DOHH2 (cell line): ENCODE measurements around the gene ARHGEF12.

Experiments
- H3F3A ChIP-seq: fragments of 200-600 bp; sonication (generic), shearing (Covaris generic); 2 replicates; pipeline ENCODE4 v1.6.0; 2016; ENCODE audit warnings: antibody characterized with exemption, mild to moderate bottlenecking; ENCODE audit not compliant: control insufficient read depth, insufficient read depth
- H3K27ac ChIP-seq: fragments of 200-600 bp; sonication (generic); 2 replicates; pipeline ENCODE4 v1.5.1; 2014; ENCODE audit warnings: low read depth, mild to moderate bottlenecking, low read length, moderate library complexity
- H3K27me3 ChIP-seq: fragments of 200-600 bp; sonication (generic); 2 replicates; pipeline ENCODE4 v1.6.1; 2014; ENCODE audit warnings: mild to moderate bottlenecking, low read length, mixed read lengths; ENCODE audit not compliant: control insufficient read depth
- H3K36me3 ChIP-seq: fragments of 200-600 bp; sonication (generic); 2 replicates; pipeline ENCODE4 v1.6.1; 2014; ENCODE audit warnings: mild to moderate bottlenecking, low read length, moderate library complexity, mixed read lengths; ENCODE audit not compliant: control insufficient read depth
- H3K4me1 ChIP-seq: fragments of 200-600 bp; sonication (generic); 2 replicates; pipeline ENCODE4 v1.6.1; 2014; ENCODE audit warnings: mild to moderate bottlenecking, low read length, mixed read lengths; ENCODE audit not compliant: control insufficient read depth
- H3K4me2 ChIP-seq: fragments of 200-600 bp; sonication (generic); 2 replicates; pipeline ENCODE4 v1.6.0; 2014; ENCODE audit warnings: mild to moderate bottlenecking, low read length, moderate library complexity
- H3K4me3 ChIP-seq: fragments of 200-600 bp; sonication (generic); 2 replicates; pipeline ENCODE4 v1.5.1; 2014; ENCODE audit warnings: mild to moderate bottlenecking, low read length, mixed read lengths
- H3K79me2 ChIP-seq: fragments of 200-600 bp; sonication (generic); 2 replicates; pipeline ENCODE4 v1.6.1; 2014; ENCODE audit warnings: mild to moderate bottlenecking, low read length, mixed read lengths; ENCODE audit not compliant: control insufficient read depth
- H3K9me2 ChIP-seq: fragments of 200-600 bp; sonication (generic); replicated peaks from 2 replicates; pipeline ENCODE4 v1.6.1; 2014; ENCODE audit warnings: mild to moderate bottlenecking, low read length, mixed read lengths; ENCODE audit not compliant: control insufficient read depth
- H3K9me3 ChIP-seq: fragments of 200-600 bp; sonication (generic); 2 replicates; pipeline ENCODE4 v1.6.1; 2014; ENCODE audit warnings: antibody characterized with exemption, low read length, mixed read lengths; ENCODE audit not compliant: control insufficient read depth, insufficient read depth
- H4K20me1 ChIP-seq: fragments of 200-600 bp; sonication (generic); 2 replicates; pipeline ENCODE4 v1.6.0; 2014; ENCODE audit warnings: low read depth, mild to moderate bottlenecking, antibody characterized with exemption, low read length, moderate library complexity; ENCODE audit not compliant: control insufficient read depth, insufficient read depth
- CTCF ChIP-seq: fragments of 200-600 bp; sonication (generic); IDR thresholded peaks from one replicate; pipeline ENCODE4 v1.5.1; 2014; ENCODE audit warnings: antibody characterized with exemption, mild to moderate bottlenecking, low read depth, low read length; ENCODE audit not compliant: poor library complexity, severe bottlenecking
- EZH2phosphoT487 ChIP-seq: fragments of 200-600 bp; sonication (generic); IDR thresholded peaks from 2 replicates; pipeline ENCODE4 v1.6.1; 2017; ENCODE audit warnings: borderline replicate concordance, mild to moderate bottlenecking, antibody characterized with exemption, low read length, moderate library complexity, mixed read lengths

The ARHGEF12 gene

GRCh38 chr11:120513436-120514315 lies 177.5 kb downstream of the ARHGEF12 start:
- H3K9me3 ChIP-seq: no peaks in the 10 kb centered on the region
- H3K27ac ChIP-seq: no peak overlapping the region
- H3K9me2 ChIP-seq: no peaks in the 10 kb centered on the region
- H3K27me3 ChIP-seq: no peaks in the 10 kb centered on the region
- no peaks in the 10 kb centered on the region for H3K4me1 ChIP-seq
- no peaks in the 10 kb centered on the region for H3K36me3 ChIP-seq
- H3K4me3 ChIP-seq: no peak overlapping the region
- no peaks in the 10 kb centered on the region for H4K20me1 ChIP-seq
- TF ChIP-seq EZH2phosphoT487 (no peak), CTCF (no peak)
- no peak overlapping the region for H3K4me2 ChIP-seq
- no peaks in the 10 kb centered on the region for H3F3A ChIP-seq
- no peaks in the 10 kb centered on the region for H3K79me2 ChIP-seq

GRCh38 chr11:120514541-120515121 lies 178.4 kb downstream of the ARHGEF12 start:
- Histone ChIP-seq H3K79me2 (no peaks in the 10 kb centered on the region), H3K4me2 (no peak overlapping the region), H3K9me2 (no peaks in the 10 kb centered on the region), H3K4me1 (no peaks in the 10 kb centered on the region), H3K27me3 (no peaks in the 10 kb centered on the region), H4K20me1 (no peaks in the 10 kb centered on the region), H3K27ac (no peak overlapping the region), H3K9me3 (no peaks in the 10 kb centered on the region), H3F3A (no peaks in the 10 kb centered on the region), H3K4me3 (no peak overlapping the region), H3K36me3 (no peaks in the 10 kb centered on the region)
- TF ChIP-seq CTCF (no peak), EZH2phosphoT487 (no peak)

GRCh38 chr11:120515186-120515723 lies 179.0 kb downstream of the ARHGEF12 start:
- no peaks in the 10 kb centered on the region for H3F3A ChIP-seq
- H3K27ac ChIP-seq: no peak overlapping the region
- no peaks in the 10 kb centered on the region for H3K4me1 ChIP-seq
- no peaks in the 10 kb centered on the region for H4K20me1 ChIP-seq
- no peak overlapping the region for H3K4me3 ChIP-seq
- no peak overlapping the region for H3K4me2 ChIP-seq
- H3K9me2 ChIP-seq: no peaks in the 10 kb centered on the region
- H3K36me3 ChIP-seq: no peaks in the 10 kb centered on the region
- H3K79me2 ChIP-seq: no peaks in the 10 kb centered on the region
- H3K27me3 ChIP-seq: no peaks in the 10 kb centered on the region
- H3K9me3 ChIP-seq: no peaks in the 10 kb centered on the region
- no peak for TF ChIP-seq EZH2phosphoT487
- no peak for TF ChIP-seq CTCF
